ENCODE results near the gene KRTAP5-2.

KRTAP5-2 gene

DNA sequence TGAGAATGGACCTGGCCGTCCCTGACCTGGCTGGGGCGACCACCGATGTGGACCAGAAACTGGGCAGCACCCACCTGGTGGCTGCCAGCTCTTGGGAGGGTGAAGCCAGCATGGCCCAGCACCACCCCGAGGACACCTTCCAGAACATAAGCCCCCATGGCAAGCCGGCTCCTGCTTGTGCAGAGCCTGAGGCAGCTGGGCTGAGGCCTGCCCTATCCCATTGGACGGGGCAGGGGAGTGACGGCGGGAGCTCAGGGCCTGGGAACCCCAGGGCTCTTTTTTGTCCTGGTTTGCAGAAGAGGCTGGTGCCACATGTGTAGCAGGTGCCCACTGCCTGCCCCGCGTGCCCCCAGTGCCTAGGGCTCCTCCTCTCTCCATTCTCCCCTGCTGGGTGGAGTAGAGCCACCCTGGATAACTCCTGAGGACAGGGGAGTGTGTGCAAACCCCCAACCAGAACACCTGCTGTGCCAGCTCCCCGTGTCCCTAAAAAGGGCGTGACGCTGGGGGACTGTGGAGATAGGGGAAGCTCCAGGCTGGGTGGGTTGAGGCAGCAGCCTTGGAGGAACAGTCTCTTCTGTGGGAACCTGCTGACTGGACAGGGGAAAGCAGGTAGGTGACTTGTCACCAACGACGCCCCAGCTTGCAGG, 38.0 kb downstream of the KRTAP5-2 start:
- Histone ChIP-seq H3K79me2 (ENCODE audit: insufficient read depth, low read length) (no peaks in the 10 kb centered on the region), H3K4me2 (ENCODE audit: low read depth, low read length, poor library complexity, severe bottlenecking) (no peak overlapping the region), H2AFZ (ENCODE audit: low read length) (no peak overlapping the region), H3K36me3 (ENCODE audit: insufficient read depth, low read length) (no peaks in the 10 kb centered on the region), H4K20me1 (ENCODE audit: insufficient read depth, low read length, poor library complexity, severe bottlenecking) (no peaks in the 10 kb centered on the region), H3K9ac (ENCODE audit: low read depth, low read length, poor library complexity, severe bottlenecking) (no peak overlapping the region), H3K27me3 (ENCODE audit: insufficient read depth, low read length, poor library complexity, severe bottlenecking) (no peaks in the 10 kb centered on the region), H3K9me2 (replicated peaks; ENCODE audit: low read depth, low read length) (no peaks in the 10 kb centered on the region), H3K9me3 (ENCODE audit: insufficient read depth, low read depth, low read length) (no peaks in the 10 kb centered on the region), H3K4me1 (ENCODE audit: insufficient read depth, low read length, poor library complexity, severe bottlenecking) (no peaks in the 10 kb centered on the region), H3K4me3 (ENCODE audit: low read length, poor library complexity, severe bottlenecking) (no peak overlapping the region), H3F3A (ENCODE audit: low read depth) (no peaks in the 10 kb centered on the region)
- TF ChIP-seq EZH2phosphoT487 (IDR thresholded peaks at IDR 0.05; ENCODE audit: borderline replicate concordance), result no peak
- TF ChIP-seq, protein P1, sequence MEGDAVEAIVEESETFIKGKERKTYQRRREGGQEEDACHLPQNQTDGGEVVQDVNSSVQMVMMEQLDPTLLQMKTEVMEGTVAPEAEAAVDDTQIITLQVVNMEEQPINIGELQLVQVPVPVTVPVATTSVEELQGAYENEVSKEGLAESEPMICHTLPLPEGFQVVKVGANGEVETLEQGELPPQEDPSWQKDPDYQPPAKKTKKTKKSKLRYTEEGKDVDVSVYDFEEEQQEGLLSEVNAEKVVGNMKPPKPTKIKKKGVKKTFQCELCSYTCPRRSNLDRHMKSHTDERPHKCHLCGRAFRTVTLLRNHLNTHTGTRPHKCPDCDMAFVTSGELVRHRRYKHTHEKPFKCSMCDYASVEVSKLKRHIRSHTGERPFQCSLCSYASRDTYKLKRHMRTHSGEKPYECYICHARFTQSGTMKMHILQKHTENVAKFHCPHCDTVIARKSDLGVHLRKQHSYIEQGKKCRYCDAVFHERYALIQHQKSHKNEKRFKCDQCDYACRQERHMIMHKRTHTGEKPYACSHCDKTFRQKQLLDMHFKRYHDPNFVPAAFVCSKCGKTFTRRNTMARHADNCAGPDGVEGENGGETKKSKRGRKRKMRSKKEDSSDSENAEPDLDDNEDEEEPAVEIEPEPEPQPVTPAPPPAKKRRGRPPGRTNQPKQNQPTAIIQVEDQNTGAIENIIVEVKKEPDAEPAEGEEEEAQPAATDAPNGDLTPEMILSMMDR (conservative IDR thresholded peaks at IDR 0.05; ENCODE audit: low read length), result no peak

DNA sequence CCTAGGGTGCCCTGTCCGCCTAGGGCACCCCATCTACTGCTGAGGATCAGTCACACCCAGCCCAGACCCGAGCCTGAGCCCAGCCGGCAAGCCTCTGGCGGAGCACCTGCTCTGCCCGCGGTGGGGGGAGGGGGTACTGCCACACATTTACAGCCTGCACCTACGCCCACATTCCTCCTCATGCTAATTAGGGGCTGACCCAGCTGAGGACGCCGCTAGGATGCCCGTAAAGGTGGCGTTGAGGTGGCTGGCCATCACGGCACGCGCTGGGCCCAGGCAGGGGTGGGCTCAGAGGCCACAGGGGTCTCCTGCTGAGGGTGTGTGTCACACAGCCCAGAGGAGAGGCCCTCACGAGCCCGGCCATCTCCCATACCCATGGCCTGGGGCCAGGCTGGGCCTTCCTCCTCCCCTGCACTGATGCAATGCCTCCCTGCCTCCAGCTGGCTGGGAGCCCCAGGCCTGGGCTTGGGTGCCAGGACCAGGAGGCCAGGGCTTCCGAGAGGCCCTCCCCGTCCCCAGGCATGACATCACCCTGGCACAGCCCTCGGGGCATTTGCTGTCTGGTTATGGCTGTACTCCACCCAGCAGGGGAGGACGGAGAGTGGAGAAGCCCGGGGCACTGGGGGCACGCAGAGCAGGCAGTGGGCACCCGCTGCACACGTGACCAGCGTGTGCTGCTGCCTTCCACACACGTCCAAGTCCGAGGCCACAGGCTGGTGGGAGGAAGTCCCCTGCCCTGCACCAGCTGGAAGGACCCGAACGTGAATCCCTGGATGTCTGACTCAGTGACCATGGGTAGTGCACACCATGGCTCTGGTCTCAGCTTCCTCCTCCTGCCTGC, 38.8 kb downstream of the KRTAP5-2 start:
- Histone ChIP-seq H3K4me1 (ENCODE audit: insufficient read depth, low read length, poor library complexity, severe bottlenecking) (no peaks in the 10 kb centered on the region), H3K79me2 (ENCODE audit: insufficient read depth, low read length) (no peaks in the 10 kb centered on the region), H3K4me3 (ENCODE audit: low read length, poor library complexity, severe bottlenecking) (no peak overlapping the region), H4K20me1 (ENCODE audit: insufficient read depth, low read length, poor library complexity, severe bottlenecking) (no peaks in the 10 kb centered on the region), H3K4me2 (ENCODE audit: low read depth, low read length, poor library complexity, severe bottlenecking) (no peak overlapping the region), H3K9ac (ENCODE audit: low read depth, low read length, poor library complexity, severe bottlenecking) (no peak overlapping the region), H3K9me2 (replicated peaks; ENCODE audit: low read depth, low read length) (no peaks in the 10 kb centered on the region), H3F3A (ENCODE audit: low read depth) (no peaks in the 10 kb centered on the region), H2AFZ (ENCODE audit: low read length) (no peak overlapping the region), H3K9me3 (ENCODE audit: insufficient read depth, low read depth, low read length) (no peaks in the 10 kb centered on the region), H3K27me3 (ENCODE audit: insufficient read depth, low read length, poor library complexity, severe bottlenecking) (no peaks in the 10 kb centered on the region), H3K36me3 (ENCODE audit: insufficient read depth, low read length) (no peaks in the 10 kb centered on the region)
- no peak for TF ChIP-seq EZH2phosphoT487 (IDR thresholded peaks at IDR 0.05; ENCODE audit: borderline replicate concordance)
- TF ChIP-seq, protein P1 (conservative IDR thresholded peaks at IDR 0.05; ENCODE audit: low read length), result no peak

DNA sequence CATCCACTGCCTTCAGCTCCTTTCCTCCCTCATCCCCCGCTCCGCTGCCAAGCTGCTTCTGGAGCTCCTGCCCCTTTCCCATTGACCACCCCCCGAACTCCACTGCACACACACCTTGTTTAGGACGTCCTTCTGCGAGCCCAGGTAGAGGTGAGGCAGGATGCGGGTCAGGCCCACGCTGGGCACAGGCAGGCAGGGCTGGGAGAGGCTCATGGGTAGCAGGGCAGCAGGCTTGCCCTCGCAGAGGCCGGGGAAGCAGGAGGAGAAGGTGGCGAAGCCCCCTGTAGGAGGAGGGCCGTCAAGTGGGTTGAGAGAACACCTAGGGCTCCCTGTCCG, 39.4 kb downstream of the KRTAP5-2 start:
- no peak overlapping the region for H3K4me3 ChIP-seq (ENCODE audit: low read length, poor library complexity, severe bottlenecking)
- no peaks in the 10 kb centered on the region for H4K20me1 ChIP-seq (ENCODE audit: insufficient read depth, low read length, poor library complexity, severe bottlenecking)
- no peak overlapping the region for H2AFZ ChIP-seq (ENCODE audit: low read length)

More for the DNA sequence above, 39.4 kb downstream of the KRTAP5-2 start:
- H3K79me2 ChIP-seq (ENCODE audit: insufficient read depth, low read length), result no peaks in the 10 kb centered on the region
- no peaks in the 10 kb centered on the region for H3F3A ChIP-seq (ENCODE audit: low read depth)
- H3K27me3 ChIP-seq (ENCODE audit: insufficient read depth, low read length, poor library complexity, severe bottlenecking), result no peaks in the 10 kb centered on the region
- no peaks in the 10 kb centered on the region for H3K9me2 ChIP-seq (replicated peaks; ENCODE audit: low read depth, low read length)
- TF ChIP-seq, protein P1 (conservative IDR thresholded peaks at IDR 0.05; ENCODE audit: low read length), result no peak
- TF ChIP-seq EZH2phosphoT487 (IDR thresholded peaks at IDR 0.05; ENCODE audit: borderline replicate concordance), result no peak
- no peaks in the 10 kb centered on the region for H3K4me1 ChIP-seq (ENCODE audit: insufficient read depth, low read length, poor library complexity, severe bottlenecking)
- H3K4me2 ChIP-seq (ENCODE audit: low read depth, low read length, poor library complexity, severe bottlenecking), result no peak overlapping the region
- no peaks in the 10 kb centered on the region for H3K36me3 ChIP-seq (ENCODE audit: insufficient read depth, low read length)
- H3K9me3 ChIP-seq (ENCODE audit: insufficient read depth, low read depth, low read length), result no peaks in the 10 kb centered on the region
- no peak overlapping the region for H3K9ac ChIP-seq (ENCODE audit: low read depth, low read length, poor library complexity, severe bottlenecking)

Measured in Loucy (cell line).